ENCODE results near the gene C1orf105. TPM values are rescaled to one million over a fixed set of nuclear protein-coding genes. Genes with fewer than 3 reads are reported as not detected.
A peak's percentile ranks its signal among the peaks of the same experiment; 100 is the strongest.

The C1orf105 gene
- total and polyA plus RNA-seq, 2 experiments from 2014 or later, result not detected

- ATAC-seq, result no peak
- 0 out of 2 replicates have a peak overlapping the region, but pooled peaks have one; percentile 2 for H3K27ac ChIP-seq (ENCODE audit: low read depth)
- H3K9me2 ChIP-seq (ENCODE audit: insufficient read depth), result no peaks in the 10 kb centered on the region
- no peaks in the 10 kb centered on the region; the same call in 2 of the 3 replicates for H3K9me3 Mint-ChIP-seq
- peak; percentile 34 for DNase-seq (ENCODE audit: low spot score)
- H4K20me1 ChIP-seq (replicated peaks; ENCODE audit: insufficient read depth), result no peaks in the 10 kb centered on the region
- TF ChIP-seq ZNF331 (CRISPR knock-in tag; IDR thresholded peaks at IDR 0.05; ENCODE audit: low read depth) (no peak), NANOG (IDR thresholded peaks at IDR 0.05; ENCODE audit: borderline replicate concordance) (no peak), STAT1 (IDR thresholded peaks at IDR 0.05; ENCODE audit: unreplicated experiment) (no peak), EZH2phosphoT487 (IDR thresholded peaks at IDR 0.05; ENCODE audit: unreplicated experiment) (no peak), POLR2AphosphoS5 (IDR thresholded peaks at IDR 0.05; ENCODE audit: low read depth) (no peak), ETS1 (IDR thresholded peaks at IDR 0.05) (no peak), JUNB (IDR thresholded peaks at IDR 0.05; ENCODE audit: unreplicated experiment) (no peak), EZH2 (IDR thresholded peaks at IDR 0.05; ENCODE audit: low read depth, unreplicated experiment) (no peak), ZNF114 (CRISPR knock-in tag; IDR thresholded peaks at IDR 0.05) (no peak), CREB1 (CRISPR knock-in tag; IDR thresholded peaks at IDR 0.05; ENCODE audit: low read depth) (no peak)
- TF ChIP-seq, protein P1, sequence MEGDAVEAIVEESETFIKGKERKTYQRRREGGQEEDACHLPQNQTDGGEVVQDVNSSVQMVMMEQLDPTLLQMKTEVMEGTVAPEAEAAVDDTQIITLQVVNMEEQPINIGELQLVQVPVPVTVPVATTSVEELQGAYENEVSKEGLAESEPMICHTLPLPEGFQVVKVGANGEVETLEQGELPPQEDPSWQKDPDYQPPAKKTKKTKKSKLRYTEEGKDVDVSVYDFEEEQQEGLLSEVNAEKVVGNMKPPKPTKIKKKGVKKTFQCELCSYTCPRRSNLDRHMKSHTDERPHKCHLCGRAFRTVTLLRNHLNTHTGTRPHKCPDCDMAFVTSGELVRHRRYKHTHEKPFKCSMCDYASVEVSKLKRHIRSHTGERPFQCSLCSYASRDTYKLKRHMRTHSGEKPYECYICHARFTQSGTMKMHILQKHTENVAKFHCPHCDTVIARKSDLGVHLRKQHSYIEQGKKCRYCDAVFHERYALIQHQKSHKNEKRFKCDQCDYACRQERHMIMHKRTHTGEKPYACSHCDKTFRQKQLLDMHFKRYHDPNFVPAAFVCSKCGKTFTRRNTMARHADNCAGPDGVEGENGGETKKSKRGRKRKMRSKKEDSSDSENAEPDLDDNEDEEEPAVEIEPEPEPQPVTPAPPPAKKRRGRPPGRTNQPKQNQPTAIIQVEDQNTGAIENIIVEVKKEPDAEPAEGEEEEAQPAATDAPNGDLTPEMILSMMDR (conservative IDR thresholded peaks at IDR 0.05; ENCODE audit: low read depth in 2 of 2), result no peak
- TF ChIP-seq, protein P2, sequence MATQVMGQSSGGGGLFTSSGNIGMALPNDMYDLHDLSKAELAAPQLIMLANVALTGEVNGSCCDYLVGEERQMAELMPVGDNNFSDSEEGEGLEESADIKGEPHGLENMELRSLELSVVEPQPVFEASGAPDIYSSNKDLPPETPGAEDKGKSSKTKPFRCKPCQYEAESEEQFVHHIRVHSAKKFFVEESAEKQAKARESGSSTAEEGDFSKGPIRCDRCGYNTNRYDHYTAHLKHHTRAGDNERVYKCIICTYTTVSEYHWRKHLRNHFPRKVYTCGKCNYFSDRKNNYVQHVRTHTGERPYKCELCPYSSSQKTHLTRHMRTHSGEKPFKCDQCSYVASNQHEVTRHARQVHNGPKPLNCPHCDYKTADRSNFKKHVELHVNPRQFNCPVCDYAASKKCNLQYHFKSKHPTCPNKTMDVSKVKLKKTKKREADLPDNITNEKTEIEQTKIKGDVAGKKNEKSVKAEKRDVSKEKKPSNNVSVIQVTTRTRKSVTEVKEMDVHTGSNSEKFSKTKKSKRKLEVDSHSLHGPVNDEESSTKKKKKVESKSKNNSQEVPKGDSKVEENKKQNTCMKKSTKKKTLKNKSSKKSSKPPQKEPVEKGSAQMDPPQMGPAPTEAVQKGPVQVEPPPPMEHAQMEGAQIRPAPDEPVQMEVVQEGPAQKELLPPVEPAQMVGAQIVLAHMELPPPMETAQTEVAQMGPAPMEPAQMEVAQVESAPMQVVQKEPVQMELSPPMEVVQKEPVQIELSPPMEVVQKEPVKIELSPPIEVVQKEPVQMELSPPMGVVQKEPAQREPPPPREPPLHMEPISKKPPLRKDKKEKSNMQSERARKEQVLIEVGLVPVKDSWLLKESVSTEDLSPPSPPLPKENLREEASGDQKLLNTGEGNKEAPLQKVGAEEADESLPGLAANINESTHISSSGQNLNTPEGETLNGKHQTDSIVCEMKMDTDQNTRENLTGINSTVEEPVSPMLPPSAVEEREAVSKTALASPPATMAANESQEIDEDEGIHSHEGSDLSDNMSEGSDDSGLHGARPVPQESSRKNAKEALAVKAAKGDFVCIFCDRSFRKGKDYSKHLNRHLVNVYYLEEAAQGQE (IDR thresholded peaks at IDR 0.05; ENCODE audit: unreplicated experiment), result no peak
- TF ChIP-seq, protein P3, sequence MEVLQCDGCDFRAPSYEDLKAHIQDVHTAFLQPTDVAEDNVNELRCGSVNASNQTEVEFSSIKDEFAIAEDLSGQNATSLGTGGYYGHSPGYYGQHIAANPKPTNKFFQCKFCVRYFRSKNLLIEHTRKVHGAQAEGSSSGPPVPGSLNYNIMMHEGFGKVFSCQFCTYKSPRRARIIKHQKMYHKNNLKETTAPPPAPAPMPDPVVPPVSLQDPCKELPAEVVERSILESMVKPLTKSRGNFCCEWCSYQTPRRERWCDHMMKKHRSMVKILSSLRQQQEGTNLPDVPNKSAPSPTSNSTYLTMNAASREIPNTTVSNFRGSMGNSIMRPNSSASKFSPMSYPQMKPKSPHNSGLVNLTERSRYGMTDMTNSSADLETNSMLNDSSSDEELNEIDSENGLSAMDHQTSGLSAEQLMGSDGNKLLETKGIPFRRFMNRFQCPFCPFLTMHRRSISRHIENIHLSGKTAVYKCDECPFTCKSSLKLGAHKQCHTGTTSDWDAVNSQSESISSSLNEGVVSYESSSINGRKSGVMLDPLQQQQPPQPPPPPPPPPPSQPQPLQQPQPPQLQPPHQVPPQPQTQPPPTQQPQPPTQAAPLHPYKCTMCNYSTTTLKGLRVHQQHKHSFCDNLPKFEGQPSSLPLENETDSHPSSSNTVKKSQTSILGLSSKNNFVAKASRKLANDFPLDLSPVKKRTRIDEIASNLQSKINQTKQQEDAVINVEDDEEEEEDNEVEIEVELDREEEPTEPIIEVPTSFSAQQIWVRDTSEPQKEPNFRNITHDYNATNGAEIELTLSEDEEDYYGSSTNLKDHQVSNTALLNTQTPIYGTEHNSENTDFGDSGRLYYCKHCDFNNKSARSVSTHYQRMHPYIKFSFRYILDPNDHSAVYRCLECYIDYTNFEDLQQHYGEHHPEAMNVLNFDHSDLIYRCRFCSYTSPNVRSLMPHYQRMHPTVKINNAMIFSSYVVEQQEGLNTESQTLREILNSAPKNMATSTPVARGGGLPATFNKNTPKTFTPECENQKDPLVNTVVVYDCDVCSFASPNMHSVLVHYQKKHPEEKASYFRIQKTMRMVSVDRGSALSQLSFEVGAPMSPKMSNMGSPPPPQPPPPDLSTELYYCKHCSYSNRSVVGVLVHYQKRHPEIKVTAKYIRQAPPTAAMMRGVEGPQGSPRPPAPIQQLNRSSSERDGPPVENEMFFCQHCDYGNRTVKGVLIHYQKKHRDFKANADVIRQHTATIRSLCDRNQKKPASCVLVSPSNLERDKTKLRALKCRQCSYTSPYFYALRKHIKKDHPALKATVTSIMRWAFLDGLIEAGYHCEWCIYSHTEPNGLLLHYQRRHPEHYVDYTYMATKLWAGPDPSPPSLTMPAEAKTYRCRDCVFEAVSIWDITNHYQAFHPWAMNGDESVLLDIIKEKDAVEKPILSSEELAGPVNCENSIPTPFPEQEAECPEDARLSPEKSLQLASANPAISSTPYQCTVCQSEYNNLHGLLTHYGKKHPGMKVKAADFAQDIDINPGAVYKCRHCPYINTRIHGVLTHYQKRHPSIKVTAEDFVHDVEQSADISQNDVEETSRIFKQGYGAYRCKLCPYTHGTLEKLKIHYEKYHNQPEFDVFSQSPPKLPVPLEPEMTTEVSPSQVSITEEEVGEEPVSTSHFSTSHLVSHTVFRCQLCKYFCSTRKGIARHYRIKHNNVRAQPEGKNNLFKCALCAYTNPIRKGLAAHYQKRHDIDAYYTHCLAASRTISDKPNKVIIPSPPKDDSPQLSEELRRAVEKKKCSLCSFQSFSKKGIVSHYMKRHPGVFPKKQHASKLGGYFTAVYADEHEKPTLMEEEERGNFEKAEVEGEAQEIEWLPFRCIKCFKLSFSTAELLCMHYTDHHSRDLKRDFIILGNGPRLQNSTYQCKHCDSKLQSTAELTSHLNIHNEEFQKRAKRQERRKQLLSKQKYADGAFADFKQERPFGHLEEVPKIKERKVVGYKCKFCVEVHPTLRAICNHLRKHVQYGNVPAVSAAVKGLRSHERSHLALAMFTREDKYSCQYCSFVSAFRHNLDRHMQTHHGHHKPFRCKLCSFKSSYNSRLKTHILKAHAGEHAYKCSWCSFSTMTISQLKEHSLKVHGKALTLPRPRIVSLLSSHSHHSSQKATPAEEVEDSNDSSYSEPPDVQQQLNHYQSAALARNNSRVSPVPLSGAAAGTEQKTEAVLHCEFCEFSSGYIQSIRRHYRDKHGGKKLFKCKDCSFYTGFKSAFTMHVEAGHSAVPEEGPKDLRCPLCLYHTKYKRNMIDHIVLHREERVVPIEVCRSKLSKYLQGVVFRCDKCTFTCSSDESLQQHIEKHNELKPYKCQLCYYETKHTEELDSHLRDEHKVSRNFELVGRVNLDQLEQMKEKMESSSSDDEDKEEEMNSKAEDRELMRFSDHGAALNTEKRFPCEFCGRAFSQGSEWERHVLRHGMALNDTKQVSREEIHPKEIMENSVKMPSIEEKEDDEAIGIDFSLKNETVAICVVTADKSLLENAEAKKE (CRISPR knock-in tag; IDR thresholded peaks at IDR 0.05), result no peak
- no peaks in the 10 kb centered on the region for H3K36me3 Mint-ChIP-seq (ENCODE audit: low read depth)
- peaks cover 44% of the 10 kb centered on the region for H3K4me1 ChIP-seq (ENCODE audit: insufficient read depth)
- no peak overlapping the region for H3K27ac Mint-ChIP-seq
- H3K27me3 Mint-ChIP-seq (ENCODE audit: insufficient read depth, low read depth, poor library complexity), result no peaks in the 10 kb centered on the region
- no peak overlapping the region for H3K4me3 Mint-ChIP-seq
- no peak overlapping the region for H2AFZ ChIP-seq
- H3K36me3 ChIP-seq (ENCODE audit: insufficient read depth), result no peaks in the 10 kb centered on the region
- H3K4me2 ChIP-seq, result peak overlapping the region; percentile 37; the same call in 1 of the 2 replicates
- peaks cover 49% of the 10 kb centered on the region for H3K4me1 Mint-ChIP-seq
- no peak overlapping the region for H3K4me3 ChIP-seq
- no peaks in the 10 kb centered on the region for H3K27me3 ChIP-seq (ENCODE audit: insufficient read depth)
- no peaks in the 10 kb centered on the region for H3F3A ChIP-seq (replicated peaks; ENCODE audit: low read depth)
- H3K79me2 ChIP-seq (replicated peaks; ENCODE audit: insufficient read depth), result no peaks in the 10 kb centered on the region
Observed at GRCh38 chr1:172395576-172395975, 24.9 kb upstream of the C1orf105 start.
